HG02973 (cell line): ENCODE results near the gene MAN2A2.
A peak's percentile ranks its signal among the peaks of the same experiment; 100 is the strongest.

ENCODE experiments used
- ATAC-seq: cut with Tn5 transposase; IDR thresholded peaks from one replicate; pipeline ENCODE4 v1.9.1; 2021; ENCODE audit warnings: moderate library complexity; ENCODE audit not compliant: unreplicated experiment

Gene MAN2A2

GRCh38 chr15:90902840-90903732 is at the start of gene MAN2A2:
MAN2A2 (plus strand) TSS chr15:90903302; CDS start chr15:90904208, 906 bp downstream.
- ATAC-seq, result peak; percentile 46

GRCh38 chr15:90855139-90855538 is 48.0 kb upstream of the MAN2A2 start:
- no peak for ATAC-seq

- no peak for ATAC-seq
Measured at GRCh38 chr15:90857337-90857736, 45.8 kb upstream of the MAN2A2 start.

GRCh38 chr15:90857883-90858443 is 45.1 kb upstream of the MAN2A2 start:
- no peak for ATAC-seq

GRCh38 chr15:90859234-90860131 is 43.6 kb upstream of the MAN2A2 start:
- ATAC-seq, result no peak

GRCh38 chr15:90860450-90860849 is 42.7 kb upstream of the MAN2A2 start:
- no peak for ATAC-seq

- ATAC-seq, result no peak
Measured at GRCh38 chr15:90860942-90861675, 42.0 kb upstream of the MAN2A2 start.

GRCh38 chr15:90862487-90862886 is 40.6 kb upstream of the MAN2A2 start:
- no peak for ATAC-seq

GRCh38 chr15:90862964-90863778 is 39.9 kb upstream of the MAN2A2 start:
- no peak for ATAC-seq

- ATAC-seq, result no peak
Measured at GRCh38 chr15:90863987-90864386, 39.1 kb upstream of the MAN2A2 start.

GRCh38 chr15:90864507-90864906 is 38.6 kb upstream of the MAN2A2 start:
- no peak for ATAC-seq

- ATAC-seq, result no peak
Measured at GRCh38 chr15:90865702-90866101, 37.4 kb upstream of the MAN2A2 start.

GRCh38 chr15:90866161-90866715 is 36.9 kb upstream of the MAN2A2 start:
- no peak for ATAC-seq

GRCh38 chr15:90866800-90867199 is 36.3 kb upstream of the MAN2A2 start:
- no peak for ATAC-seq

- no peak for ATAC-seq
Measured at GRCh38 chr15:90868261-90868689, 34.8 kb upstream of the MAN2A2 start, which contains the start of gene FURIN. FURIN (plus strand) TSS chr15:90868588; CDS start chr15:90875741, 7,153 bp downstream.

GRCh38 chr15:90869140-90869541 is 34.0 kb upstream of the MAN2A2 start:
- no peak for ATAC-seq

- no peak for ATAC-seq
Measured at GRCh38 chr15:90869601-90870353, 33.3 kb upstream of the MAN2A2 start.

- no peak for ATAC-seq
Measured at GRCh38 chr15:90870354-90871138, 32.6 kb upstream of the MAN2A2 start.
